GM18517 (cell line): ENCODE measurements around the gene CDCA4.
"Not testable (repeated sequence)": the region's sequence is repeated elsewhere in the genome, so short reads cannot be mapped to it uniquely, and the experiment has no call there.

Experiments used
- ATAC-seq: cut with Tn5 transposase; IDR thresholded peaks from one replicate; pipeline ENCODE4 v1.9.1; 2021; ENCODE audit warnings: mild to moderate bottlenecking, moderate library complexity; ENCODE audit not compliant: unreplicated experiment

The CDCA4 gene

GRCh38 chr14:105039458-105040205, 18.7 kb upstream of the CDCA4 start:
- ATAC-seq, result no peak

GRCh38 chr14:105035616-105036015, 14.7 kb upstream of the CDCA4 start:
- ATAC-seq, result not testable (repeated sequence)

GRCh38 chr14:105034315-105035039, 13.6 kb upstream of the CDCA4 start:
- ATAC-seq, result no peak

- not testable (repeated sequence) for ATAC-seq
Observed at GRCh38 chr14:105033412-105033900, 12.6 kb upstream of the CDCA4 start.

- not testable (repeated sequence) for ATAC-seq
Observed at GRCh38 chr14:105032451-105032901, 11.6 kb upstream of the CDCA4 start.

GRCh38 chr14:105030836-105031396, 10.0 kb upstream of the CDCA4 start:
- ATAC-seq, result no peak

- no peak for ATAC-seq
Observed at GRCh38 chr14:105030194-105030593, 9.3 kb upstream of the CDCA4 start.

GRCh38 chr14:105029402-105029801, 8.5 kb upstream of the CDCA4 start:
- no peak for ATAC-seq

- ATAC-seq, result no peak
Observed at GRCh38 chr14:105028251-105028927, 7.5 kb upstream of the CDCA4 start.

- ATAC-seq, result not testable (repeated sequence)
Observed at GRCh38 chr14:105027718-105028117, 6.8 kb upstream of the CDCA4 start.

GRCh38 chr14:105026802-105027563, 6.1 kb upstream of the CDCA4 start:
- no peak for ATAC-seq

GRCh38 chr14:105026033-105026785, 5.3 kb upstream of the CDCA4 start:
- peak; percentile 38 for ATAC-seq

- ATAC-seq, result no peak
Observed at GRCh38 chr14:105025429-105025828, 4.5 kb upstream of the CDCA4 start.

GRCh38 chr14:105023791-105024480, 3.1 kb upstream of the CDCA4 start:
- no peak for ATAC-seq

- ATAC-seq, result no peak
Observed at GRCh38 chr14:105023144-105023543, 2.3 kb upstream of the CDCA4 start.

GRCh38 chr14:105022276-105022670, 1.4 kb upstream of the CDCA4 start:
- ATAC-seq, result no peak

- no peak for ATAC-seq
Observed at GRCh38 chr14:105021656-105022275, 883 bp upstream of the CDCA4 start.
